Gastrocnemius medialis (tissue), 4 donors: ENCODE results near the gene SGPP1.

ENCODE experiments used
- POLR2A ChIP-seq, 2 donors: fragments of 450-650 bp; IDR thresholded peaks; one replicate each; pipeline ENCODE4 v1.6.1; 2017; ENCODE audit warnings: antibody characterized with exemption in 2 of 2, mild to moderate bottlenecking in 2 of 2, moderate library complexity in 2 of 2
- TF ChIP-seq, protein P1 (sequence below), 5 experiments: fragments of 450-650 bp in 3 of 5; fragments of 200-600 bp in 2 of 5; sonication (generic) in 2 of 5; IDR thresholded peaks in 4 of 5; conservative IDR thresholded peaks in 1 of 5; 1 replicate in 4 of 5; 2 replicates in 1 of 5; pipeline ENCODE4 v1.5.1; 2016 to 2019; ENCODE audit warnings: antibody characterized with exemption in 5 of 5, mild to moderate bottlenecking in 3 of 5, moderate library complexity in 3 of 5

DNA sequence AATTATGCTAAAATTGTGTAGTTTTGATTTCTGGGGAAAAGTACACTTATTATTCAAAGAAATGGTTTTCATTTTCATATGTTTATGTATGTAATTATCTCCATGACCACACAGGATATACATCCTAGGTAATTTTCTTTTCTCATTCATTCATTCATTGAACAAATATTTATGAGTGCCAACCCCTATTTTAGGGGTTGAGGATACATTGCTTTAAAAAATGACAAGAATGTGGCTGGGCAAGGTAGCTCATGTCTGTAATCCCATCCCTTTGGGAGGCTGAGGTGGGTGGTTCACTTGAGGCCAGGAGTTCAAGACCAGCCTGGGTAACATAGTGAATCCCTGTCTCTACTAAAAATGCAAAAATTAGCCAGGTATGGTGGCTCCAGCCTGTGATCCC lies 40.9 kb downstream of the SGPP1 start:
- TF ChIP-seq, protein P1, sequence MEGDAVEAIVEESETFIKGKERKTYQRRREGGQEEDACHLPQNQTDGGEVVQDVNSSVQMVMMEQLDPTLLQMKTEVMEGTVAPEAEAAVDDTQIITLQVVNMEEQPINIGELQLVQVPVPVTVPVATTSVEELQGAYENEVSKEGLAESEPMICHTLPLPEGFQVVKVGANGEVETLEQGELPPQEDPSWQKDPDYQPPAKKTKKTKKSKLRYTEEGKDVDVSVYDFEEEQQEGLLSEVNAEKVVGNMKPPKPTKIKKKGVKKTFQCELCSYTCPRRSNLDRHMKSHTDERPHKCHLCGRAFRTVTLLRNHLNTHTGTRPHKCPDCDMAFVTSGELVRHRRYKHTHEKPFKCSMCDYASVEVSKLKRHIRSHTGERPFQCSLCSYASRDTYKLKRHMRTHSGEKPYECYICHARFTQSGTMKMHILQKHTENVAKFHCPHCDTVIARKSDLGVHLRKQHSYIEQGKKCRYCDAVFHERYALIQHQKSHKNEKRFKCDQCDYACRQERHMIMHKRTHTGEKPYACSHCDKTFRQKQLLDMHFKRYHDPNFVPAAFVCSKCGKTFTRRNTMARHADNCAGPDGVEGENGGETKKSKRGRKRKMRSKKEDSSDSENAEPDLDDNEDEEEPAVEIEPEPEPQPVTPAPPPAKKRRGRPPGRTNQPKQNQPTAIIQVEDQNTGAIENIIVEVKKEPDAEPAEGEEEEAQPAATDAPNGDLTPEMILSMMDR (IDR thresholded peaks at IDR 0.05 in 4 of 5, conservative IDR thresholded peaks at IDR 0.05 in 1 of 5): no peak
- TF ChIP-seq POLR2A (IDR thresholded peaks at IDR 0.05): no peak
